Ecto neural progenitor cell (in vitro differentiated cells): Measurements from ENCODE around the gene UBA5.

Source experiments
- DNase-seq: peaks from one replicate; pipeline ENCODE4 v3.0.0-alpha.2; 2018; ENCODE audit warnings: low spot score

Gene UBA5

DNA sequence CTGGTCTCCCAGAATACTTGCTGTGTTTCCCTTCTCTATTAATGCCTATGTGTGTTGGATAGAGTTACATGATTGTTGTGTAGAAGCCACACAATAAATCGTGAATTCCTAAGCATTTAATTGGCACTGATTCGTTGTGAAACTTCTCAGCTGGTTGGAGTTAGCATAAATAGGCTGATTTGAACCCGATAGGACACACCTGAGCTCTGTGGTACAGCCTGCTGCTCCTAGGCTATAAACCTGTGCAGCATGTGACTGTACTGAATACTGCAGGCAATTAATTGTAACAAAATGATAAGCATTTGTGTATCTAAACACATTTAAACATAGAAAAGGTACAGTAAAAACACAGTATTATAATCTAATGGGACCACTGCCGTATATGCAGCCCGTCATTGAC, 5.4 kb upstream of the UBA5 start:
- DNase-seq, result no peak

GRCh38 chr3:132655471-132655870, 4.7 kb upstream of the UBA5 start:
- DNase-seq, result no peak

DNA sequence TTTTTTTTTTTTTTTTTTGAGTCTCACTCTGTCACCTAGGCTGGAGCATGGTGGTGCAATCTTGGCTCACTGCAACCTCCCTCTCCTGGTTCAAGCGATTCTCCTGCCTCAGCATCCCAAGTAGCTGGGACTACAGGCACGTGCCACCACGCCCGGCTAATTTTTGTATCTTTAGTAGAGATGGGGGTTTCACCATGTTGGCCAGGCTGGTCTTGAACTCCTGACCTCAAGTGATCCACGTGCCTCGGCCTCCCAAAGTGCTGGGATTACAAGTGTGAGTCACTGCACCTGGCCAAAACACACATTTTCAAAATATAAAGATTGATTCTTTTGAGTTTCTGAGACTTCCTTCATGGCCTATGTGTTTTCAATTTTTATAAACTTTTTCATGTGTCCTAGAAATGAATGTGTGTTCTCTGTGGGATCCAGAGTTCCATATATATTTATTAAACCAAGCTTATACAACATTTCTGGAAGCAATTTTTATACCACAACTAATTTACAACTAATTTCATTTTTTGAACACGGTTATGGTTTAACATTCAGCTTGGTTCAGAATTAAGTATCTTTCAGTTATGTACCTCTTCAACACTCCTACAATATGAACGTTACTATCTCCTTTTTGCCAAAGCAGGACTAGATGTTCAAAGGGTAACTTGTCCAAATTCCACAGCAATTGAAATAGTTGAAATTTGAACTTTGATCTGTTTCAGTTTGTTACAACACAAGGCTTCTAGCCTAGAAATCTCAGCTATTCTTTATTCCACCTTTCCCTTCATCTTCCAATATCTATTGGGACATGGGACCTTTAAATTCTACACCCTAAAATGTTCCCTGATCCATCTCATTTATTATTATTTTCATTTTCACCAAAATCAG, 2.0 kb upstream of the UBA5 start:
- DNase-seq, result no peak

DNA sequence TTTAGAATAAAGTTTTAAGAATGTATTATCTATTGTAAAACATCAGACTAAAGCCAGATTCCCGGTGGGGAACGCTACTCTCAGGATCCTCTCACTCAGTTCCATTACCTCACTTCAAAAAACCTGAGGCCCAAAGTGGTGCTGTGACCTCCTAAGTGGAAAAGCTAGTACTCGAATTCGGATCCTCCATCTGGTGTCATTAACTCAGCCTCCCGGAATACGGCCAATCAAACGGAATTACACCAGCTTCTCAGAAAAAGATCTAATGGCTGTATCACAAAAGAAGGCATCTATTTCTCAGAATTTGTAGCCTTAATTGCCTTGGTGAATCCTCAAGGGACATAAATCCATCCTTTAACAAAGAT, 1.1 kb upstream of the UBA5 start:
- DNase-seq, result no peak

DNA sequence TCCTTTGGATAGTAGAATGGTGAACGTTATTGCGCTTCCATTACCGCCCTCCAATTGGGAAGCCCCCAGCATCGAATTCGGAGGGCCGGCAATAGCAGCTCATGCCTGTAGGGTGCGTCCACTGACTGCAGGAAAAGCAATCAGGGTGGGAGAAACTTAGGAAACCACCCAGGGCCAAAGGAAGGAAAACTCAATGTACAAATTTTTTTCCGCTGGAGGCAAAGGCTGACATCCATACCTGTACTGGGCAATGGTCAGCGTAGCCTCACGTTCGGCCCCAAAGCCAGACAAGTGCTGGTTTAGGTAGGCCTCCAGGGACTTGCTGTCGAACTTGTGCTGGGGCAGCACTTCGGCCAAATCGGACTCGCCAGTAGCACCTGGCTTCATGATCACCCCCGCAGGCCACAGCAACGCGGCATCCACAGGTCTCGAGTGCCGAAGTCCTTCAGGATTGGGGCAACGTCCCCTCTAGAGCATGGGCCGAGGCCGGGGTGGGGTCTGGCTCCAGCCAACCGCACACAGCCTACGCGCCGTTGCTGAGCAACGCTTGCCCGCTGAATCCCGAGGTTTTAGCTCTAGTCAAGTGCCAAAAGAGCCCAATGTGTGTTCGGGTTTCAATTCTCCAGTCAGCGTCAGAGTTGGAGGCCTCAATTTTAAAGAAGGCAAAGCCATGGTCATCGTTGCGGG, 621 bp upstream of the UBA5 start, which contains the start of gene ACAD11:
Gene ACAD11, minus strand, starts transcription at position 445 of the 687 bp plus-strand sequence. Its CDS starts 58 bp downstream, at position 387.
- DNase-seq, result peak; percentile 83

DNA sequence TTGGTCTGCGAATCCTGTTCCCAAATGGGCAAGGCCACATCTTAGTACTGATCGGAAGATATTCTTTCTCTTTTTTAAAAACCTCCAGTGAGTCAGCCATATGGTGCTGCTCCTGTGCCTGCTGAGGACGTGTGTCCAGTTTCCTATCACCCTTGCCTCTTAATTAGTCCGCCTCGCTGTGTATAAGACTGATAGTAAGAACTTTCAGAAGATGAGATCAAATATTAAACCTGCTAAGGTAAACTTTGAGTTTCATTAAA, 612 bp downstream of the UBA5 start:
- DNase-seq, result no peak

DNA sequence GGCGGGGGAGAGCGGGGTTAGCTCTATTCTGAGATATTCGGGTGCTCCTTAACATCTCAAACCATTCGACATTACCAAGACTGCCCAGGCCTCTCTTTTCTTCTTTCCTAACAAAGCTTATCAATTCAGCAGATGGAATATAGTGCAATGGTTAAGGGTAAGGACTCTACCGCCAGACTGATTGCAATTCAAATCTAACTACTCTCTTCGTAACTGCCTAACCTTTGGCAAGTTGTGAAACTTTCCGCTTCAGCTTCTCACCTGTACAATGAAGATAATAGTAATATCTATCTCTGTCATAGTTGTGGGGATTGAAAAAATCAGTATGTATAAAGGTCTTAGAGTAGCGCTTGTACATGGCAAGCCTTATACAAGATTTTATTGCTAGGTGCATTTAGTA, 972 bp downstream of the UBA5 start:
- DNase-seq, result no peak

- no peak for DNase-seq
Observed at GRCh38 chr3:132662212-132662611, 2.1 kb downstream of the UBA5 start.

DNA sequence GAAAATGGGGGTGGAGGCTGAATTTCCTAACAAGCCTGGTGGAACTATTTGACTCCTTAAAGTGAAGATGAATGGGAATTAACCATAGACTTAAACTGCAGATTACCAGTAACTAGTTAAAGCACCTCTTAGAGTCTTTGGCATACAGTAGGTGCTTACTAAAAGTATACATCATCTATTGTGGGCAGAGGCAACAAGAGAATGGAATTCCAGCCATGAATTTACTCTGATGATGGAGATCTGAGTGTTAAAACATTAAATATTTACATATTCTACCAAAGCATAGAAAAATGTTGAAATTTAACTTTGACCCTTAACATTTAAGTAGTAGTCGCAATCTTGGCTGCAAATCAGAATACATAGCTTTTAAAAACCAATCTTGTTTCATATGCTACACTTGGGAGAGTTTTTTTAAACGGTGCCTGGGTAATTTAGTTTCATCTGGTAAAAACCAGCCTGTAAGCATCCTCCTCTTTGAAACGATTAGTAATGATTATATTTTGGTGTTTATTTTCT, 5.2 kb downstream of the UBA5 start:
- DNase-seq, result no peak

GRCh38 chr3:132669256-132669777, 9.2 kb downstream of the UBA5 start:
- no peak for DNase-seq

DNA sequence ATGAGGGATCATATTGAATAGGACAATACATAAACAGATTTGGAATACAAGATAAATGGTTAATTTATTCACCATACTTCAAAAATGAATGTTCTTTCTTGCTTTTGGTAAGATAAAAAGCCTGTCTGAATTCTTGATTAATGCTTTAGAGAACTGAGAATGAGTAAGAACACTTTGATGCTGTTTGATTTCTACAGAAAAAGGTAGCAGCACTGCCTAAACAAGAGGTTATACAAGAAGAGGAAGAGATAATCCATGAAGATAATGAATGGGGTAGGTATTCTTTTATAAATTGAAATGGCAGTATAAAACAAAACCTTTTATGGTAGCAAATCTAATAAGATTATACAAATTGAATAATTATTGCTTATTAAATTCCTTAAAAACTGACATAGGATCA, 15.3 kb downstream of the UBA5 start:
- no peak for DNase-seq

DNA sequence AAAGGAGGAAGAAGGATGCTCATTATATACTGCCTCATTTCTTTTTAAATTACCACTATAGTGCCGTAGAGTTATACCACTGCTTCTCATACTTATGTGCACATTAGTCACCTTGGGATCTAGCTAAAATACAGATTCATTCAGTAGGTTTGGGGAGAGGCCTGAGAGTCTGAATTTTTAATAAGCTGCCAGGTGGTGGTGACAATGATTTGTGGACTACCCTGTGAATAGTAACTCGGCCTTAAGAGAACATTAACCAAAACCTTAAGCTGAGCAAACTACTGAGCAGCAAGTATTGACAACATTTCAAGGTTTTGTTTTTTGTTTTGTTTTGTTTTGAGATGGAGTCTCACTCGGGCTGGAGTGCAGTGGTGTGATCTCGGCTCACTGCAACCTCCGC, 19.8 kb downstream of the UBA5 start:
- no peak for DNase-seq

DNA sequence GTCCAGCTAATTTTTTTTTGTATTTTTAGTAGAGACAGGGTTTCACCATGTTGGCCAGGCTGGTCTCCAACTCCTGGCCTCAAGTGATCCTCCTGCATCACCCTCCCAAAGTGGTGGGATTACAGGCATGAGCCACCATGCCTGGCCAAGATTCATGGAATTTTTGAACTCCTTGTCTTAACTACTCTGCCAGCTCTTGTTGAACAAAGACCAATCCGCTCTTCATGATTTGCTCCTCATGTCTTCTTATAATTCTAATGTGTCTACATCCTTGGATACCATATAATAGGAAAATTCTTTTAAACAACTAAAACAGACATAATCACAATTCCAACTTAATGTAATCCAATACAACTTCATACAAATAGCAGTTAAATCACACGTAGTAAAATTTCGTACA, 21.3 kb downstream of the UBA5 start:
- DNase-seq, result no peak

GRCh38 chr3:132682201-132682600, 22.1 kb downstream of the UBA5 start:
- DNase-seq, result no peak

DNA sequence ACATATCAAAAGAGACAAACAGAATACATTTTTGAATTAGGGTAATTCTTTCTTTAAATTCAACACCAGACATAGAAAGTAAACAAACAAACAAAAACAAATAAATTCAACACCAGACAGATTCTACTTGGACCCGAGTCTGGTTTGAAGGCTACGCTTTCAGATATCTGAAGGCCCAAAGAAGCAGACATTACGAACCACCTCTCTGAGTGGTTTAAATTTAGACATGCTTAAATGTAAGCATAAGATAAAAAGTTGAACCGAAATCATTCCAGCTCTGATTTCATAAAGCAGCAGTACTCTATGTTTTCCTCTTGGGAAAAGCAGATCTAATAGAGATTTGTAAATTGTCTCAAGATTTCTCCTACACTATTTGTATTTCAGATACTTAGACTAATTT, 29.9 kb downstream of the UBA5 start:
- no peak for DNase-seq

GRCh38 chr3:132694991-132695390, 34.9 kb downstream of the UBA5 start:
- no peak for DNase-seq

GRCh38 chr3:132695422-132695821, 35.3 kb downstream of the UBA5 start:
- no peak for DNase-seq

GRCh38 chr3:132703733-132704132, 43.6 kb downstream of the UBA5 start:
- DNase-seq, result no peak

GRCh38 chr3:132709761-132710160, 49.6 kb downstream of the UBA5 start:
- DNase-seq, result no peak

DNA sequence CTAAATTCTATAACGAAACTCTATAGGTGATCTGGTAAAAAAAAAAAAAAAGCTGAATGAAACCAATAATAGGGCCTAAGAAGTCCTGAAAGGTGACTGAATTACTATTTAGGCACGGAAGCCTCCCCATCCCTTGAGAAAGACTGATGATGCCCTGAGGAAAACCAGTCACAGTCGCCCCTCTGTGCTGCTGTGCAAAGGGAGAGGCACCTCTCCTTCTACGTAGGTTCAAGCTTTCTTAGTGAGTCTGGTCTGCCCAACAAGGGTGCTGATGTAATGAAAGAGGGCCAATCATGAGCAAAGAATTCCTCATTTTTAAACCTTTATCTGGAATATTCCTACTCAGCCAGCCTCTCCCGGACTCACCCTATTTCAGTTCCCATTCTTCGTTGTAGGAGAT, 50.2 kb downstream of the UBA5 start:
- no peak for DNase-seq

DNA sequence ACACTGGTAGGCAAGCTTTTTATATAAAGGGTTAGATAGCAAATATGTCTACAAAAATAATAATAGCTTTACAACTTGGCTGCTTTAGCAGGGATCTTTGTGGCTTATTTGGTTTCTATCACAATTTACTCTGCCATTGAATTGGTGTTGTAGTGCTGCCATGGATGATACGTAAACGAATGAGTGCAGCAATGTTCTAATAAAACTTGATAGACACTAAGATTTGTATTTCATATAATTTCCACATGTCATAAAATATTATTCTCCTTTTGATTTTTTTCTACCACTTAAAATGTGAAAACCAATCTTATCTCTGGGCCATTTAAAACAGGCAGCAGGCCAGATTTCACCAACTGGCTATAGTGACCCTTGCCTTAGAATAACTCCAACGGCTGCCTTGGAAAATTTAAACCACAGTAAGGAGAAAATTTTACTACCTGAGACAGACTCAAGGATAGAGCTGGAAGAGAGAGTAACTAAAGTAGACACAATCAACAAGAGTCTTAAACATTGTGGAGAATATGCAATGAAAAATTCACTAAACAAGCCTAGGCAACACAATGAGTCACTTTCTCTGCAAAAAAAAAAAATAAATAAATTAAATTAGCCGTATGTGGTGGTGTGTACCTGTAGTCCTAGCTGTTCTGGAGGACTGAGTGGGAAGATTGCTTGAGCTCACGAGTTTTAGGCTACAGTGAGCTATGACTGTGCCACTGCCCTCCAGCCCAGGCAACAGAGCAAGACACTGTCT, 54.0 kb downstream of the UBA5 start:
- no peak for DNase-seq

- DNase-seq, result no peak
Observed at GRCh38 chr3:132716372-132716771, 56.2 kb downstream of the UBA5 start.

DNA sequence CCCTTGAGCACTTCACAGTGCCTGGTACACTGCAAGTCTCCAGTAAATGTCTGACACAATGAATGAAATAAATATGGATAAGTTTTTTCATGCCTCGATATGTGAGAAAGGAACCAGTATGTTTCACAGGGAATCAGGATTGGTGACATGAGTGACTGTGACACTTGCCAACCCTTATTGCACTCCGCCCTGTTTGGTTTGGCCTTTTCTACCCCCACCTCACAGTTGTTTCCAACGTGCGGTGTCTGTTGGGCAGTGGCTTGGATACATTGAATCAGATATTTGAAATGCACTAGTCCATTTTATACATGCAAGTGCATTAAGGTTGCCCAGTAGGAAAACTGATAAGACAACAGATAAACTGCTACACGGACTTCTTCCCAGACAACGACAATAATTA, 60.1 kb downstream of the UBA5 start:
- no peak for DNase-seq
